Right lung (tissue), 5 donors: ENCODE data around the gene ACAP3. TPM values are rescaled to one million over a fixed set of nuclear protein-coding genes. Genes with fewer than 3 reads are reported as not detected.

ENCODE experiments used
- DNase-seq, 2 donors: peaks; one replicate each; pipeline ENCODE4 v3.0.0-alpha.2; 2013
- polyA plus RNA-seq, 5 donors: library from polyadenylated mRNA; unstranded; fragments of 120-200 nt; gene quantifications; one replicate each; pipeline versions ENCODE4 v1.2.1 to v1.2.3, GENCODE V29; 2013; ENCODE audit warnings: inconsistent platforms in 1 of 5, low replicate concordance in 1 of 5; ENCODE audit not compliant: insufficient read length in 5 of 5, insufficient read depth in 1 of 5

The ACAP3 gene
- polyA plus RNA-seq, 5 donors: 26.3 to 61.2 (median 38.8) TPM

- no peak for DNase-seq
Observed at GRCh38 chr1:1315435-1315954, 7.8 kb upstream of the ACAP3 start.

- no peak for DNase-seq
Observed at GRCh38 chr1:1314678-1315335, 7.1 kb upstream of the ACAP3 start.

- DNase-seq: no peak
Observed at GRCh38 chr1:1314237-1314586, 6.5 kb upstream of the ACAP3 start.

GRCh38 chr1:1313500-1314236, 5.9 kb upstream of the ACAP3 start:
- no peak for DNase-seq

GRCh38 chr1:1312450-1313314, 5.0 kb upstream of the ACAP3 start:
- DNase-seq: no peak

- no peak for DNase-seq
Observed at GRCh38 chr1:1311107-1312104, 3.7 kb upstream of the ACAP3 start.

GRCh38 chr1:1310476-1311053, 2.8 kb upstream of the ACAP3 start:
- DNase-seq: no peak

GRCh38 chr1:1310109-1310385, 2.3 kb upstream of the ACAP3 start:
- DNase-seq: no peak

- DNase-seq: no peak
Observed at GRCh38 chr1:1309251-1310108, 1.8 kb upstream of the ACAP3 start.

- no peak for DNase-seq
Observed at GRCh38 chr1:1308756-1309250, 1.1 kb upstream of the ACAP3 start.

- no peak for DNase-seq
Observed at GRCh38 chr1:1307261-1307922, 338 bp downstream of the ACAP3 start.

- DNase-seq: no peak
Observed at GRCh38 chr1:1306661-1307260, 969 bp downstream of the ACAP3 start.

- no peak for DNase-seq
Observed at GRCh38 chr1:1306070-1306660, 1.6 kb downstream of the ACAP3 start.

GRCh38 chr1:1305300-1306069, 2.2 kb downstream of the ACAP3 start:
- no peak for DNase-seq

GRCh38 chr1:1304331-1305299, 3.1 kb downstream of the ACAP3 start:
- DNase-seq: peak; percentile 70 to 79

- DNase-seq: no peak
Observed at GRCh38 chr1:1303736-1304135, 4.0 kb downstream of the ACAP3 start.
